H1 (cell line): ENCODE measurements around the gene ZNF620. TPM values are rescaled to one million over a fixed set of nuclear protein-coding genes. Genes with fewer than 3 reads are reported as not detected.

Experiments
- ATF3 ChIP-seq: IDR thresholded peaks from 2 replicates; pipeline ENCODE4 v1.6.1; 2011; ENCODE audit warnings: low read depth, mild to moderate bottlenecking, low read length; ENCODE audit not compliant: insufficient read depth
- BACH1 ChIP-seq: IDR thresholded peaks from 2 replicates; pipeline ENCODE4 v1.6.1; 2012; ENCODE audit warnings: low read length, improper control_type of control experiment
- CTBP2 ChIP-seq: IDR thresholded peaks from 2 replicates; pipeline ENCODE4 v1.7.0; 2011; ENCODE audit warnings: borderline replicate concordance, mild to moderate bottlenecking, moderate library complexity, mixed read lengths, low read length; ENCODE audit not compliant: insufficient read depth, insufficient read length
- CTCF ChIP-seq, 3 experiments: IDR thresholded peaks; 1 replicate in 2 of 3; 2 replicates in 1 of 3; pipeline versions ENCODE4 v1.5.1 to v1.6.1; 2011; ENCODE audit warnings: low read length in 3 of 3, mild to moderate bottlenecking in 3 of 3, inconsistent platforms in 2 of 3, low read depth in 1 of 3, moderate library complexity in 1 of 3; ENCODE audit not compliant: insufficient read depth in 1 of 3; ENCODE audit errors: control extremely low read depth in 1 of 3
- EP300 ChIP-seq, 2 experiments: IDR thresholded peaks; 1 replicate in 1 of 2; 2 replicates in 1 of 2; pipeline ENCODE4 v1.6.1; 2011 to 2012; ENCODE audit warnings: low read depth in 2 of 2, low read length in 2 of 2, mild to moderate bottlenecking in 2 of 2, borderline replicate concordance in 1 of 2, inconsistent platforms in 1 of 2, moderate library complexity in 1 of 2
- RFX5 ChIP-seq: IDR thresholded peaks from 2 replicates; pipeline ENCODE4 v1.6.1; 2011; ENCODE audit warnings: low read depth, low read length, improper control_type of control experiment, borderline replicate concordance
- RNF2 ChIP-seq: fragments of 200-900, 300-1000 bp; sonication (generic); IDR thresholded peaks from 2 replicates; pipeline ENCODE4 v1.7.1; 2016; ENCODE audit warnings: borderline replicate concordance, low read depth, mild to moderate bottlenecking, antibody characterized with exemption, low read length; ENCODE audit not compliant: poor library complexity, severe bottlenecking; ENCODE audit errors: missing control alignments
- SIRT6 ChIP-seq: IDR thresholded peaks from one replicate; pipeline ENCODE4 v1.7.1; 2012; ENCODE audit warnings: low read length, inconsistent platforms
- SUZ12 ChIP-seq: fragments of 200-600 bp; sonication (generic); IDR thresholded peaks from 2 replicates; pipeline ENCODE4 v1.6.1; 2012; ENCODE audit warnings: mild to moderate bottlenecking, inconsistent platforms, low read length, moderate library complexity, mixed read lengths
- TAF7 ChIP-seq: optimal IDR thresholded peaks from 2 replicates; pipeline ENCODE3; 2011; ENCODE audit warnings: low read depth, mild to moderate bottlenecking, inconsistent platforms, low read length, moderate library complexity, borderline replicate concordance
- polyA plus RNA-seq, 7 experiments: library from polyadenylated mRNA; depleted of rRNA in 3 of 7; stranded (reverse) in 5 of 7; unstranded in 2 of 7; fragments of >200 nt in 5 of 7; fragments of 200-250 nt in 2 of 7; gene quantifications; 1 replicate in 5 of 7; 2 replicates in 1 of 7; 4 replicates in 1 of 7; pipeline versions ENCODE4 v1.2.1 to v1.2.3, GENCODE V29; 2011 to 2013; ENCODE audit warnings: missing spikeins in 2 of 7, mixed read lengths in 2 of 7
- total RNA-seq: library from RNA; stranded (reverse); fragmentation: NEBNext Ultra II Directional; extraction: Animal tissue kit (Norgen Biotek cat#: 25700); gene quantifications from 2 replicates; pipeline ENCODE4 v1.2.1, GENCODE V29; 2021

Gene ZNF620
- total and polyA plus RNA-seq, 2 of the 8 experiments (the other 6 are each of a cell fraction or from before 2014, with no cell fraction given) = 5.1 to 20.2 TPM

DNA sequence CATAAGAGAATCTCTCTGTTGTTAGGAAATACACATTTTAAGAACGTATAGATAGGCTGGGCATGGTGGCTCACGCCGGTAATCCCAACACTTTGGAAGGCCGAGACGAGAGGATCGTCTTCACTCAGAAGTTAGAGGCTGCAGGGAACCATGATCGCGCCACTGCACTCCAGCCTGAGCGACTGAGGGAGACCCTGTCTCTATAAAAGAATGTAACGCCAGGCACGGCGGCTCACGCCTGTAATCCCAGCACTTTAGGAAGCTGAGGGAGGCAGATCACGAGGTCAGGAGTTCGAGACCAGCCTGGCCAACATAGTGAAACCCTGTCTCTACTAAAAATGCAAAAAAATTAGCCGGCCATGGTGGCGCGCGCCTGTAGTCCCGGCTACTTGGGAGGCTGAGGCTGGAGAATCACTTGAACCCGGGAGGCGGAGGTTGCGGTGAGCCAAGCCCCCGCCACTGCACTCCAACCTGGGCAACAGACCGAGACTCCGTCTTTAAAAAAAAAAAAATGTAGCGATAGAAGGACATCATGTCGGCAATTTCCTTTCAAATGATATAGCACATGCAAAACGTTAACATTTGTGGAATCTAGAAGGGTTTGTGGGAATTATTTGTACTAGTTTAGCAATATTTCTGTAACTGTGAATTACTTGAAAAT is 49.4 kb upstream of the ZNF620 start (continued):
- no peak for TF ChIP-seq CTCF (IDR thresholded peaks at IDR 0.05; ENCODE audit: control extremely low read depth in 1 of 3, insufficient read depth in 1 of 3, low read depth in 1 of 3, low read length in 3 of 3)
- TF ChIP-seq SUZ12 = no peak
- no peak for TF ChIP-seq CTBP2
- no peak for TF ChIP-seq SIRT6
- no peak for TF ChIP-seq BACH1
- TF ChIP-seq ATF3 = no peak
- TF ChIP-seq TAF7 = no peak
- no peak for TF ChIP-seq RNF2
- TF ChIP-seq RFX5 = no peak
- no peak for TF ChIP-seq EP300 (IDR thresholded peaks at IDR 0.05; ENCODE audit: borderline replicate concordance in 1 of 2, low read depth in 2 of 2, low read length in 2 of 2)
